Stimulated activated memory B cell treated with anti-CD40 and anti-IgM and Interleukin-4, amounts not matched to agents 10 μg/mL and 1 μg/mL and 100 μg/mL, for 72 hours (primary cell): Measurements from ENCODE around the gene KHDRBS1.
"Not testable (repeated sequence)": the region's sequence is repeated elsewhere in the genome, so short reads cannot be mapped to it uniquely, and the experiment has no call there.

Source experiments
- ATAC-seq: fragments of 150-1000 bp; cut with Tn5 transposase; 2 replicates; pipeline ENCODE4 v1.10.0; 2021
- H3K27ac Mint-ChIP-seq: one replicate; pipeline ENCODE4 v1.8.0; 2022; ENCODE audit warnings: mild to moderate bottlenecking, mixed read lengths
- H3K27me3 Mint-ChIP-seq: one replicate; pipeline ENCODE4 v1.8.0; 2022; ENCODE audit warnings: mixed read lengths
- H3K36me3 Mint-ChIP-seq: one replicate; pipeline ENCODE4 v1.8.0; 2022; ENCODE audit warnings: mixed read lengths
- H3K4me1 Mint-ChIP-seq: one replicate; pipeline ENCODE4 v1.8.0; 2022; ENCODE audit warnings: mixed read lengths
- H3K4me3 Mint-ChIP-seq: one replicate; pipeline ENCODE4 v1.8.0; 2022; ENCODE audit warnings: mild to moderate bottlenecking, moderate library complexity, mixed read lengths
- H3K9me3 Mint-ChIP-seq: one replicate; pipeline ENCODE4 v1.8.0; 2022; ENCODE audit warnings: mixed read lengths

KHDRBS1 gene

DNA sequence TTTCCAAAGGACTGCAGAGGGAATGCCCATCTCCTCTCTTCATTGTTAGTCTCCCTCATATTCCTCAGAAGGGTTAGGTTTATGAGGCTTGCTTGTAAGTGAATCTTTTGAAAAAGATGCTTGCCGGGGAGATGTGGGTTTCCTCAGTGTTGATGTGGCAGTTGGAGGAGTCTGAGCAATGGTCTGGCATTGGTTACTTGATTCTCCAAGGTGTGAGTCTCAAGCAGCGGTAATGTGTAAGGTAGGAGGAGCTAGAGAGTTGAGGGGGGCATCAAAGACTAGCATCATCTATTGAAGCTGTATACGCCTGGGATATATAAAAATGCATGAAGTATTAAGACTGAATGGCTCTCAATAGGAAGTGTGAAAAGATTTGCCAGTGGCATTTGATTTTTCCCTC lies 21.5 kb downstream of the KHDRBS1 start:
- H3K27ac Mint-ChIP-seq, result peak overlapping the region; percentile 3
- no peak overlapping the region for H3K4me3 Mint-ChIP-seq
- peaks cover 17% of the 10 kb centered on the region for H3K4me1 Mint-ChIP-seq
- H3K9me3 Mint-ChIP-seq, result no peaks in the 10 kb centered on the region
- H3K36me3 Mint-ChIP-seq, result peaks cover 72% of the 10 kb centered on the region
- ATAC-seq, result no peak
- H3K27me3 Mint-ChIP-seq, result no peaks in the 10 kb centered on the region

DNA sequence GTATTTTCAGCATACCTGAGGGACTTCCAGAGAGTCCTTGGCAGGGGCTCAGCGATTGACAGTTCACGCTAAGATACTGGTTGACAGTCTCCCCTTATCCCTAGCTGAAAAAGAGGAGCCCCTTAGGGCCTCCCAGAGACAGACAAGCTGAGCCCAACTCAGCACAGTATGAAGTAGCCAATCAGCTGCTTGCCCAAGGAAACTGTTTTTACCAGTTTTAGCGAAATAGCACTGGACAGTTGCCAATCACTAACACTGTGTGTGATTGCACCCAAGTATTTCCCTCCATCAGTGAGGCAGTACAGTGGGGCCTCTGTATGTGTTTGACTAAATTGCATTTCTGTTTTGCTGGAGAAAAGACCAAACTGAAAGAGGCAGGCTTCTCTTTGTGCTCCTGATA lies 27.0 kb downstream of the KHDRBS1 start:
- H3K27me3 Mint-ChIP-seq, result no peaks in the 10 kb centered on the region
- H3K9me3 Mint-ChIP-seq, result no peaks in the 10 kb centered on the region
- H3K4me1 Mint-ChIP-seq, result no peaks in the 10 kb centered on the region
- H3K27ac Mint-ChIP-seq, result no peak overlapping the region
- no peak for ATAC-seq
- H3K4me3 Mint-ChIP-seq, result no peak overlapping the region
- peaks cover 49% of the 10 kb centered on the region for H3K36me3 Mint-ChIP-seq

DNA sequence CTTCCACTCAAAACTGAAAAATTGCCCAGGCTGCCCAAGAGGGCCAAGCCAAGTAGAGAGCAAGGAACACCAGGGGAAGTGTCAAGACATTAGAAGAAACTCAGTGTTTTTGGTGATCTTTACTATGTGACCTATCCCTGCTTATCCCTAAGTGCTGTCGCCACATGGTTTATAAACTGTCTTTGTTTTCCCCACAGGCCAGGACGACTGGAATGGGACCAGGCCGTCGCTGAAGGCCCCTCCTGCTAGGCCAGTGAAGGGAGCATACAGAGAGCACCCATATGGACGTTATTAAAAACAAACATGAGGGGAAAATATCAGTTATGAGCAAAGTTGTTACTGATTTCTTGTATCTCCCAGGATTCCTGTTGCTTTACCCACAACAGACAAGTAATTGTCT lies 28.7 kb downstream of the KHDRBS1 start:
- no peaks in the 10 kb centered on the region for H3K9me3 Mint-ChIP-seq
- ATAC-seq, result no peak
- H3K27ac Mint-ChIP-seq, result no peak overlapping the region
- no peak overlapping the region for H3K4me3 Mint-ChIP-seq
- no peaks in the 10 kb centered on the region for H3K27me3 Mint-ChIP-seq
- H3K36me3 Mint-ChIP-seq, result peaks cover 36% of the 10 kb centered on the region
- H3K4me1 Mint-ChIP-seq, result no peaks in the 10 kb centered on the region

DNA sequence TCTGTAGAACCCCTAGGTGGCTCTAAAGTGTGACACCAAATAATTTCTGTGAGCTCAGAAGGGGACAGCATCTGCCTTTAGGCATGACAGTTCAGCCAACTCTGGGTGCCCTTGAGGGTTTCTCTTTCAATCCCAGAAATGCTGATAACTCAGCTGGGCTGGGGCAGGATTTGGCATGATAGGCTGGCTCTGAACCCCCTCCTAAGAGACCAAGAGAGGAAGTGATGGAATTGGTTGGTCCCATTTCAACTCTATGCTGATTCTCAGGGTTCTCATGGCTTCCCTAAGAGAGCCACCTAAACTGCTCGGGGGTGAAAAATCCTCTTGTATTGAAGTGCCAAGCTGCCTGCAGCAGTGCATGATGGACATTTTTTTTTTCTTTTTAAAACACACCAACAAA lies 30.6 kb downstream of the KHDRBS1 start:
- H3K27ac Mint-ChIP-seq, result no peak overlapping the region
- H3K9me3 Mint-ChIP-seq, result no peaks in the 10 kb centered on the region
- H3K36me3 Mint-ChIP-seq, result peaks cover 36% of the 10 kb centered on the region
- no peaks in the 10 kb centered on the region for H3K4me1 Mint-ChIP-seq
- no peaks in the 10 kb centered on the region for H3K27me3 Mint-ChIP-seq
- no peak for ATAC-seq
- no peak overlapping the region for H3K4me3 Mint-ChIP-seq

DNA sequence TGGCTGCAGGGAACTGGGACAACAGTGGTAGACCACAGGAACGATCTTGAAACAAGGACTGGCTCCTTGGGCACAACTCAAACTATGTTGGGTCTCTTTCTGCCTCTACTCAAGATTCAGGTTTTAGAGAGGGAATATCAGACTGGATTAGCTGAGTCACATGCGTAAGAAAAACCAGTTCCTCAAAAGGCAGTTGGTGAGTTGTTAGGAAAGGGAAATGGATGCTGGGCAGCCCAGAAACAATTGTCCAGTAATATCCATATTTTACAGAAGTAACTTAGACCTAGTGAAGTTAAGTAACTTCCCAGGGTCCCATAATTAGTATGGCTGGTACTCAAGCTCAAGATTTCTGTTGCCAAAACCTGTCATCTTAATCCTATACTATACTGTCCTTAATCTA lies 32.1 kb downstream of the KHDRBS1 start:
- peaks cover 30% of the 10 kb centered on the region for H3K36me3 Mint-ChIP-seq
- no peak overlapping the region for H3K27ac Mint-ChIP-seq
- H3K27me3 Mint-ChIP-seq, result no peaks in the 10 kb centered on the region
- peaks cover 10% of the 10 kb centered on the region for H3K4me1 Mint-ChIP-seq
- H3K9me3 Mint-ChIP-seq, result no peaks in the 10 kb centered on the region
- no peak overlapping the region for H3K4me3 Mint-ChIP-seq
- no peak for ATAC-seq

DNA sequence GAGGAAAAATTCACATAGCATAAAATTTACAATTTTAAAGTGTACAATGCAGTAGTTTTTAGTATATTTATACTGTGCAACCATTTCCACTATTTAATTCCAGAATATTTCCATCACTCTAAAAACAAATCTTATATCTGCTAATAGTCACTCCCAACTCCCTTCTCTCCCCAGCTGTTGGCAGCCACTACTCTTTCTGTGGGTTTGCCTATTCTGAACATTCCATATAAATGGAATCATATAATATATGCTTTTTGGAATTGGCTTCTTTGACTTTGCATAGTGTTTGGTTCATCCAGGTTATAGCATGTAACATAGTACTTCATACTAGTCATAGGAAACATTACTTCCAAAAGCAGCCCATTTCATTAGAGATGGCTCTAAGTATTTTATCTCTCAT lies 34.0 kb downstream of the KHDRBS1 start:
- no peak overlapping the region for H3K4me3 Mint-ChIP-seq
- H3K36me3 Mint-ChIP-seq, result peaks cover 35% of the 10 kb centered on the region
- H3K27me3 Mint-ChIP-seq, result no peaks in the 10 kb centered on the region
- H3K9me3 Mint-ChIP-seq, result no peaks in the 10 kb centered on the region
- no peak for ATAC-seq
- peaks cover 10% of the 10 kb centered on the region for H3K4me1 Mint-ChIP-seq
- peak overlapping the region; percentile 30 for H3K27ac Mint-ChIP-seq

DNA sequence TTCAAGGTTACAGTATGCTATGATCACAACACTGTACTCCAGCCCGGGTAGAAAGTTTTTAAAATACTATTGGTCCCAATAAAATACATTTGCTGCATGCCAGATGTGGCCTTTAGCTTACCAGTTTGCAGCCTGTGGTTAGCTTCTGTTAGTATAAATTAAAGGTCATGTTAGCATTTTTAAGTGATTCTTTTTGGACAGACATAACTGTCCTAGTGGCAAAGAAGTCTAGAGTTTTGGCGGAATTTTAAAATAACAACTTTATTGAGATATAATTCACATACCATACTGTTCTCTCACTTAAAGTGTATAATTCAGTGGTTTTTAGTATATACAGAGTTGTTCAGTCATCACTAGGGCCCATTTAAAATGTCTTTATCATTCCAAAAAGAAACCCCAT lies 34.8 kb downstream of the KHDRBS1 start:
- no peaks in the 10 kb centered on the region for H3K9me3 Mint-ChIP-seq
- ATAC-seq, result no peak
- peak overlapping the region; percentile 30 for H3K27ac Mint-ChIP-seq
- peaks cover 35% of the 10 kb centered on the region for H3K36me3 Mint-ChIP-seq
- no peak overlapping the region for H3K4me3 Mint-ChIP-seq
- H3K4me1 Mint-ChIP-seq, result peaks cover 10% of the 10 kb centered on the region
- H3K27me3 Mint-ChIP-seq, result no peaks in the 10 kb centered on the region

DNA sequence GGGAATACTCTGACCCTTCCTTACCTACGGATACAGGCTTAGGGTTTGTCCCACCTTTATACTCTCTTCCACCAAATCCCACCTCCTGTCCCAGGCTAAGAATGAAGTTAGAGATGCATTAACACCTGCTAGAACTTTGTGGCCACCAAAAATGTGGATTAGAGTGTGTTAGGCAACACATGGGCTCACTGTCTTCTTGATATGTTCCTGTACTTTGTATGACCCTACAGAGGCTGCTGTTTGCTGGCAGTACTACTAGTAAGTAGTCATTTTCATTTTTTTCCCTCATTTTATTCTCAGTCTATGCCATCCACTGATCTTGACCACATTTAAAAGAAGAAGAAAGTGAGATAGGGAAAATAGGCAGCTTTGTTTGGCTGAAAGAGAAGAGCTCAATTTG lies 38.0 kb downstream of the KHDRBS1 start:
- Mint-ChIP-seq H3K27me3 (no peaks in the 10 kb centered on the region), H3K4me3 (no peak overlapping the region), H3K9me3 (no peaks in the 10 kb centered on the region), H3K36me3 (peaks cover 39% of the 10 kb centered on the region), H3K4me1 (peaks cover 10% of the 10 kb centered on the region), H3K27ac (peak overlapping the region; percentile 54)
- ATAC-seq, result no peak

DNA sequence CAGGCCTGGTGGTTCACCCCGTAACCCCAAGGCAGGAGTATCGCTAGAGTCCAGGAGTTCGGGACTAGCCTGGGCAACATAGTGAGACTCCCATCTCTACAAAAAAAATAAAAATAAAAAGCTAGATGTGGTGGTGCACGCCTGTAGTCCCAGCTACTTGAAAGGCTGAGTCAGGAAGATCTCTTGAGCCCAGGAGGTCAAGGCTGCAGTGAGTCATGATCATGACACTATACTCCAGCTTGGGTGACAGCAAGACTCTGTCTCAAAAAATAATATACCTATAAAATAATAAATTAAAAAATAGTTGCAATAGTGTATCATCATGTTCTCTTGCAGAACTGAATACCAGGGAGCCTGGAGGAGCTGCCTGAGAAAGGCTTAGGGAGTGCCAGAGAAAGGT lies 39.2 kb downstream of the KHDRBS1 start:
- Mint-ChIP-seq H3K36me3 (peaks cover 34% of the 10 kb centered on the region), H3K27me3 (no peaks in the 10 kb centered on the region), H3K27ac (no peak overlapping the region), H3K9me3 (no peaks in the 10 kb centered on the region), H3K4me1 (peaks cover 10% of the 10 kb centered on the region), H3K4me3 (no peak overlapping the region)
- ATAC-seq, result no peak

DNA sequence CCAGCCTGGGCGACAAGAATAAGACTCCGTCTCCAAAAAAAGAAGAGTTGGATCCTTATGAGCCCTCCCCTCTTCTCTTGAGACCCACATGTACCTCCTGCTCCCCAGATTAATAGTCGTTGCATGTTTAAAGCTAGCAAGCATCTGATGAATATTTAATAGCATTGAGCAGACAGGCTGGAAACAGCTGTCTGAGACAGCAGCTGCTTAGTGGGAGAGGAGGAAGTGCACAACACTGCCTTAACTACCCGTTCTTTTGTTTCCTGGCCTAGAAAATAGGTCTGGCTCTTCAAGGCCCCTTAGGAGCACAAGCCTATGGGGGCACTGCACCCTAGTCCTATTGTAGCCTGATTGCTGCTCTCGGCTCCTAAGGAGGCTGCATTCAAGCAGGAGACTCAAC lies 41.7 kb downstream of the KHDRBS1 start:
- no peaks in the 10 kb centered on the region for H3K9me3 Mint-ChIP-seq
- H3K27ac Mint-ChIP-seq, result no peak overlapping the region
- H3K27me3 Mint-ChIP-seq, result no peaks in the 10 kb centered on the region
- H3K4me3 Mint-ChIP-seq, result no peak overlapping the region
- no peak for ATAC-seq
- peaks cover under 1% of the 10 kb centered on the region for H3K4me1 Mint-ChIP-seq
- peaks cover 41% of the 10 kb centered on the region for H3K36me3 Mint-ChIP-seq

DNA sequence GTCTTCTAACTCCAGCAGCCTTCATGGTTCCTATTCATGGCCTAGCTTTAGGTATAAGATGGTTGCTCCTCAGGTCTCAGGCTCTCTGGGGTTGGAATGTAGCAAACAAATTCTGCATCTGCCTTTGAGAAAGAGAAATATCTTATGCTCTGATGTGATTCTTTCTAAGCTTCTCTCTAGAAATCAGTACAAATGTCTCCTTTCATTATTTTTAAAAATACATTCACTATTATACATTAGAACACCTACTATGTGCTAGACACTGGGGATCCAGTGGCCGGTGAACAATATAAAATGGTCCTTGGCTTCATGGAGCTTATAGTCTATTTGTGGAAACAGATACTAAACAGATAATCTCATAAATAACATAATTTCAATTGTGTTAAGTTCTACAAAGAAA lies 42.9 kb downstream of the KHDRBS1 start:
- Mint-ChIP-seq H3K27me3 (no peaks in the 10 kb centered on the region), H3K27ac (no peak overlapping the region), H3K9me3 (no peaks in the 10 kb centered on the region), H3K4me1 (no peaks in the 10 kb centered on the region), H3K4me3 (no peak overlapping the region), H3K36me3 (peaks cover 43% of the 10 kb centered on the region)
- no peak for ATAC-seq

DNA sequence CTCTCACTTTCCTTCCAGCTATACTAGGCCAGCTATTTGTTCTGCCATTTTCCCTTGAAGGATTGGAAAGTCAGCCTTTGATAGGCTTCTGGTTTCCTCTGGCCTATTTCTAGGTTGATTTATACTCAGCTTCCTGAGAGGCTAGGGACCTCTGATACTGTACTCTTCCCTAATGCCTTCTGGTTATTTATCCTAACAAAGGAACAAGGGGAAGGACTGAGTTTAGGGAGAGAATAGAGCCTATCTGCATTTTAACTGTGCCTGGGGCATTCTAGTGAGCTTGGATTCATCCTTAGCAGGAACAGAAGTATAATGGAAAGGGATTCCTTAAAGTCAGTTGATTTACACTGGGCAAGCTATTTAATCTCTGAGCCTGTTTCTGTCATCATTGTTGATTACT lies 47.2 kb downstream of the KHDRBS1 start:
- H3K4me3 Mint-ChIP-seq, result no peak overlapping the region

DNA sequence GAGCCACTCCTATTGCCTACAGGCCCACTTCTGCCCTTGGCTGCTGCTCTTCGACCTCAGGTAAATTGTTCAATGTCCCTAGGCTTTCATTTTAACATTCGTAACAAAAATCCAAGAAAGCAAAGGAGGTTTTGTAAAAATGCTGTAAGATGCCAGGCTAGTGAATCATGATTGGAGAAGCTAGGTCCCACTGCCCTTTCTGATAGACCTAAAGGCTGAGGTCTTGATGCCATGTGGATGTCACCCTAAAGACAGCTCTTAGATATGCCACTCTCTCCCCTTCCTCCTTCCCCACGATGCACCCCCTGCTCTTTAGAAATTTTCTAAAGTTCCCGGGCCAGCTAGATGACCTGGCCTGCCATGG lies 49.2 kb downstream of the KHDRBS1 start:
- ATAC-seq, result no peak
- peaks cover 25% of the 10 kb centered on the region for H3K36me3 Mint-ChIP-seq
- H3K4me3 Mint-ChIP-seq, result no peak overlapping the region
- H3K9me3 Mint-ChIP-seq, result no peaks in the 10 kb centered on the region
- no peaks in the 10 kb centered on the region for H3K27me3 Mint-ChIP-seq
- no peak overlapping the region for H3K27ac Mint-ChIP-seq
- H3K4me1 Mint-ChIP-seq, result peaks cover 11% of the 10 kb centered on the region

More for the DNA sequence above, 47.2 kb downstream of the KHDRBS1 start:
- no peak for ATAC-seq
- no peaks in the 10 kb centered on the region for H3K27me3 Mint-ChIP-seq
- no peaks in the 10 kb centered on the region for H3K4me1 Mint-ChIP-seq
- H3K27ac Mint-ChIP-seq, result no peak overlapping the region
- peaks cover 27% of the 10 kb centered on the region for H3K36me3 Mint-ChIP-seq
- no peaks in the 10 kb centered on the region for H3K9me3 Mint-ChIP-seq

DNA sequence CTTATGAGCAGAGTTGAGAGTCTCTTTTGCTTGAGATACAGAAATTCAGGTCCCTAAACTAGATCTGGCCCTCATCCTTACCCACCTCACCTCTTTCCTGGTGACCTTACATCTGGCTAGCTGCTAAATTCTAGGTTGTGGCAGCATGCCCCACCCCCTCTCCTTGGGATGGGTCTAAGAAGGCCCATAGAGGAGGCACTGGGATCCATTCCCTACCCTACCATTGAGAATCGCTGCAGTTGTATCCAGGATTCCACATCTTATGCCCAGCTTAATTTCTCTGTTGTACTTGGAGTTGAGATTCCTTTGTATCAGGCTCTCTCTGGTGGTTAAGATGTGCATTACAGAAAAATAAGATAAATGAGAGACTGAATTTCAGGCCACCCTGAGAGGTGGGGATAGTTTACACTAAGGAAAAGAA lies 49.6 kb downstream of the KHDRBS1 start:
- Mint-ChIP-seq H3K9me3 (no peaks in the 10 kb centered on the region), H3K4me3 (no peak overlapping the region), H3K36me3 (peaks cover 24% of the 10 kb centered on the region), H3K27me3 (no peaks in the 10 kb centered on the region), H3K4me1 (peaks cover 11% of the 10 kb centered on the region), H3K27ac (no peak overlapping the region)
- no peak for ATAC-seq

DNA sequence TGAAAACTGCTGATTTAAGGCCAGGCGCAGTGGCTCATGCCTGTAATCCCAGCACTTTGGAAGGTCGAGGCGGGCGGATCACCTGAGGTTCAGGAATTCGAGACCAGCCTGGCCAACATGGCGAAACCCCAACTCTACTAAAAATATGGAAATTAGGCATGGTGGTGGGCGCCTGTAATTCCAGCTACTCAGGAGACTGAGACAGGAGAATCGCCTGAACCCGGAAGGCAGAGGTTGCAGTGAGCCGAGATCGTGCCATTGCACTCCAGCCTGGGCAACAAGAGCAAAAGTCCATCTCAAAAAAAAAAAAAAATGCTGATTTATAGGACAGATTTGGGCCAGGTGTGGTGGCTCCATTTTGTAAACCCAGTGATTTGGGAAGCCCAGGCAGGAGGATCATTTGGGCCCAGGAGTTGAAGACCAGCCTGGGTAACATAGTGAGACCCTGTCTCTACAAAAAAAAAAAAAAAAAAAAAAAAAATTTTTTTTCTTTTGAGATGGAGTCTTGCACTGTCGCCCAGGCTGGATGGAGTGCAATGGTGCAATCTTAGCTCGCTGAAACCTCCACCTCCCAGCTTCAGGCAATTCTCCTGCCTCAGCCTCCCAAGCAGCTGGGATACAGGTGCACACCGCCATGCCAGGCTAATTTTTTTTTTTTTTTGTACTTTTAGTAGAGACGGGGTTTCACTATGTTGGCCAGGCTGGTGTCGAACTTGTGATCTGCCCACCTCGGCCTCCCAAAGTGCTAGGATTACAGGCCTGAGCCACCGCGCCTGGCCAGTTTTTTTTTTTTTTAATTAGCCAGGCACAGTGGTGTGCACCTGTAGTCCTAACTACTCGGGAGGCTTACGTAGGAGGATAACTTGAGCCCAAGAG lies 52.2 kb downstream of the KHDRBS1 start:
- H3K27ac Mint-ChIP-seq, H3K27me3 Mint-ChIP-seq, H3K36me3 Mint-ChIP-seq, H3K4me3 Mint-ChIP-seq, ATAC-seq, H3K9me3 Mint-ChIP-seq: not testable (repeated sequence)
- peaks cover 11% of the 10 kb centered on the region for H3K4me1 Mint-ChIP-seq

DNA sequence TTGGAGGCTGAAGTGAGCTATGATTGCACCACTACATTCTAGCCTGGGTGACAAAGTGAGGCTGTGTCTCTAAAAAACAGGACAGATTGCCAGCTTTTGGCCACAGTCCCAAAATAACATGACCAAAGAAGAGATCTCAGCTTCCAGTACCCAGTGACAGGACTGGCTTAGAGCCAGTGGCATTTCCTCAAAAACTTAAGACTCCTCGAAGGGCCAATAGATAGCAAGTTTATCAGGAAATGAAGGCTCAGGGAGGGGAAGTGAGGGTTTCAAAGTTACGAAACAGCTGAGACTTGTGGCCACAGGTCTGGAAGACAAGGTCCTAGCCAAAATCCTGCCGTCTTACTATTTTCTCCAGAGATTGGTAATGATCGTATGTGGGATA lies 52.8 kb downstream of the KHDRBS1 start:
- H3K9me3 Mint-ChIP-seq, result no peaks in the 10 kb centered on the region
- no peak overlapping the region for H3K27ac Mint-ChIP-seq
- H3K36me3 Mint-ChIP-seq, result no peaks in the 10 kb centered on the region
- H3K4me1 Mint-ChIP-seq, result peaks cover 11% of the 10 kb centered on the region
- ATAC-seq, result peak; percentile 58
- no peak overlapping the region for H3K4me3 Mint-ChIP-seq
- no peaks in the 10 kb centered on the region for H3K27me3 Mint-ChIP-seq
